ENCODE data around the gene CFAP45. TPM values are rescaled to one million over a fixed set of nuclear protein-coding genes. Genes with fewer than 3 reads are reported as not detected.

The CFAP45 gene
- total RNA-seq, 2 experiments from 2014 or later = 1.3 to 1.4 TPM

GRCh38 chr1:159897962-159898361 is 2.0 kb downstream of the CFAP45 start:
- DNase-seq = no peak
- ATAC-seq = no peak
- Mint-ChIP-seq H3K27ac (no peak overlapping the region), H3K4me1 (ENCODE audit: low read depth) (no peaks in the 10 kb centered on the region), H3K9me3 (no peaks in the 10 kb centered on the region), H3K4me3 (no peak overlapping the region), H3K36me3 (ENCODE audit: low read depth) (no peaks in the 10 kb centered on the region), H3K27me3 (no peaks in the 10 kb centered on the region)
- intact Hi-C loops (cut with micrococcal nuclease) = no loop called here
- TF ChIP-seq CTCF (IDR thresholded peaks at IDR 0.05) = no peak
- ChIA-PET POLR2A (no interaction called here), CTCF (no interaction called here)

GRCh38 chr1:159896546-159896930 is 3.4 kb downstream of the CFAP45 start:
- Mint-ChIP-seq H3K9me3 (no peaks in the 10 kb centered on the region), H3K4me1 (ENCODE audit: low read depth) (peaks cover 2% of the 10 kb centered on the region), H3K27ac (no peak overlapping the region), H3K36me3 (ENCODE audit: low read depth) (no peaks in the 10 kb centered on the region), H3K4me3 (no peak overlapping the region), H3K27me3 (no peaks in the 10 kb centered on the region)
- ATAC-seq = no peak
- intact Hi-C loops (cut with micrococcal nuclease) = no loop called here
- no peak for DNase-seq
- POLR2A ChIA-PET = interaction anchor here (0.6 to 1.1 kb wide), 3 partner anchors 16 to 37 kb away, joined by 3 read pairs; partner anchors contain the start of gene TAGLN2
- CTCF ChIA-PET = interaction anchor here (10.7 to 14.1 kb wide), 2 partner anchors 96 to 109 kb away, joined by 123 to 482 read pairs; partner anchors contain the start of gene FCRL6
- no peak for TF ChIP-seq CTCF (IDR thresholded peaks at IDR 0.05)

- Mint-ChIP-seq H3K4me3 (no peak overlapping the region), H3K27me3 (no peaks in the 10 kb centered on the region), H3K36me3 (ENCODE audit: low read depth) (no peaks in the 10 kb centered on the region), H3K27ac (no peak overlapping the region), H3K4me1 (ENCODE audit: low read depth) (peaks cover 4% of the 10 kb centered on the region), H3K9me3 (no peaks in the 10 kb centered on the region)
- ChIA-PET POLR2A (interaction anchor here (0.6 to 1.3 kb wide), 4 partner anchors 16 to 36 kb away, joined by 3 to 4 read pairs (median 3); partner anchors contain the start of gene TAGLN2), CTCF (interaction anchor here (1.6 to 14.1 kb wide), 3 partner anchors 96 to 682 kb away, joined by 3 to 482 read pairs (median 123); partner anchors contain the start of gene FCRL6)
- intact Hi-C loops (cut with micrococcal nuclease) = no loop called here
- TF ChIP-seq CTCF (IDR thresholded peaks at IDR 0.05) = no peak
- DNase-seq (no peak), ATAC-seq (no peak)
Observed at GRCh38 chr1:159895836-159896545, 4.0 kb downstream of the CFAP45 start.

GRCh38 chr1:159895286-159895685 is 4.7 kb downstream of the CFAP45 start:
- H3K27ac Mint-ChIP-seq = no peak overlapping the region
- H3K9me3 Mint-ChIP-seq = no peaks in the 10 kb centered on the region
- no peak for TF ChIP-seq CTCF (IDR thresholded peaks at IDR 0.05)
- no peak overlapping the region for H3K4me3 Mint-ChIP-seq
- ChIA-PET CTCF (interaction anchor here (0.8 to 14.1 kb wide), 5 partner anchors 12 to 681 kb away, joined by 3 to 482 read pairs (median 5); partner anchors contain the start of gene FCRL6), POLR2A (interaction anchor here (1.3 kb wide), 1 partner anchor 27 kb away, joined by 4 read pairs; no protein-coding TSS in a partner anchor)
- no peaks in the 10 kb centered on the region for H3K36me3 Mint-ChIP-seq (ENCODE audit: low read depth)
- H3K4me1 Mint-ChIP-seq (ENCODE audit: low read depth) = peaks cover 5% of the 10 kb centered on the region
- intact Hi-C loops (cut with micrococcal nuclease) = no loop called here
- H3K27me3 Mint-ChIP-seq = no peaks in the 10 kb centered on the region
- DNase-seq (no peak), ATAC-seq (no peak)

GRCh38 chr1:159892944-159893343 is 7.0 kb downstream of the CFAP45 start:
- intact Hi-C loops (cut with micrococcal nuclease) = loop anchor here (5.0 kb wide), 1 partner anchor 111 kb away; the partner anchor contains the start of gene DUSP23
- ChIA-PET POLR2A (no interaction called here), CTCF (interaction anchor here (0.8 to 14.1 kb wide), 29 partner anchors 8 to 731 kb away, joined by 3 to 482 read pairs (median 4); partner anchors contain the start of genes CFAP45, DUSP23, FCRL6 and SLAMF8)
- DNase-seq (no peak), ATAC-seq (no peak)
- H3K27ac Mint-ChIP-seq = no peak overlapping the region
- TF ChIP-seq CTCF (IDR thresholded peaks at IDR 0.05) = no peak
- H3K9me3 Mint-ChIP-seq = no peaks in the 10 kb centered on the region
- peaks cover 14% of the 10 kb centered on the region for H3K4me1 Mint-ChIP-seq (ENCODE audit: low read depth)
- no peak overlapping the region for H3K4me3 Mint-ChIP-seq
- H3K36me3 Mint-ChIP-seq (ENCODE audit: low read depth) = no peaks in the 10 kb centered on the region
- no peaks in the 10 kb centered on the region for H3K27me3 Mint-ChIP-seq

All from activated CD8-positive, alpha-beta T cell treated with anti-CD3 and anti-CD28 coated beads for 36 hours (primary cell).